ENCODE results near the gene PCDHGC3.
"Not testable (repeated sequence)": the region's sequence is repeated elsewhere in the genome, so short reads cannot be mapped to it uniquely, and the experiment has no call there.

The PCDHGC3 gene

GRCh38 chr5:141475625-141476131, at the start of gene PCDHGC3:
PCDHGC3 (plus strand) TSS chr5:141475966; CDS start chr5:141476117, 151 bp downstream.
- peak; percentile 78 for DNase-seq

GRCh38 chr5:141427783-141428426, 47.9 kb upstream of the PCDHGC3 start:
- no peak for DNase-seq

DNA sequence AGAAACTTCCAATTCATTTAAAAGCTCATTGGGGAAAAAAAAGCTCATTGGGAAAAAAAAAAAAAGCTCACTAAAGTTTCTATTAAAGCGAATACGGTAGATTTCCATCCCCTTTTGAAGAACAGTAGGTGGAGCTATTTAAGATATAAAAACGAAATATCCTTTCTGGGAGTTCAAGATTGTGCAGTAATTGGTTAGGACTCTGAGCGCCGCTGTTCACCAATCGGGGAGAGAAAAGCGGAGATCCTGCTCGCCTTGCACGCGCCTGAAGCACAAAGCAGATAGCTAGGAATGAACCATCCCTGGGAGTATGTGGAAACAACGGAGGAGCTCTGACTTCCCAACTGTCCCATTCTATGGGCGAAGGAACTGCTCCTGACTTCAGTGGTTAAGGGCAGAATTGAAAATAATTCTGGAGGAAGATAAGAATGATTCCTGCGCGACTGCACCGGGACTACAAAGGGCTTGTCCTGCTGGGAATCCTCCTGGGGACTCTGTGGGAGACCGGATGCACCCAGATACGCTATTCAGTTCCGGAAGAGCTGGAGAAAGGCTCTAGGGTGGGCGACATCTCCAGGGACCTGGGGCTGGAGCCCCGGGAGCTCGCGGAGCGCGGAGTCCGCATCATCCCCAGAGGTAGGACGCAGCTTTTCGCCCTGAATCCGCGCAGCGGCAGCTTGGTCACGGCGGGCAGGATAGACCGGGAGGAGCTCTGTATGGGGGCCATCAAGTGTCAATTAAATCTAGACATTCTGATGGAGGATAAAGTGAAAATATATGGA, 45.2 kb upstream of the PCDHGC3 start, which contains the start of gene PCDHGA12:
PCDHGA12 (plus strand) TSS at position 176 of the 782 bp plus-strand sequence; CDS start at position 429, 253 bp downstream.
- peak; percentile 50 for DNase-seq

DNA sequence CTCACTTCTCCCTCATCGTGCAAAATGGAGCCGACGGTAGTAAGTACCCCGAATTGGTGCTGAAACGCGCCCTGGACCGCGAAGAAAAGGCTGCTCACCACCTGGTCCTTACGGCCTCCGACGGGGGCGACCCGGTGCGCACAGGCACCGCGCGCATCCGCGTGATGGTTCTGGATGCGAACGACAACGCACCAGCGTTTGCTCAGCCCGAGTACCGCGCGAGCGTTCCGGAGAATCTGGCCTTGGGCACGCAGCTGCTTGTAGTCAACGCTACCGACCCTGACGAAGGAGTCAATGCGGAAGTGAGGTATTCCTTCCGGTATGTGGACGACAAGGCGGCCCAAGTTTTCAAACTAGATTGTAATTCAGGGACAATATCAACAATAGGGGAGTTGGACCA, 44.5 kb upstream of the PCDHGC3 start:
- DNase-seq, result no peak

DNA sequence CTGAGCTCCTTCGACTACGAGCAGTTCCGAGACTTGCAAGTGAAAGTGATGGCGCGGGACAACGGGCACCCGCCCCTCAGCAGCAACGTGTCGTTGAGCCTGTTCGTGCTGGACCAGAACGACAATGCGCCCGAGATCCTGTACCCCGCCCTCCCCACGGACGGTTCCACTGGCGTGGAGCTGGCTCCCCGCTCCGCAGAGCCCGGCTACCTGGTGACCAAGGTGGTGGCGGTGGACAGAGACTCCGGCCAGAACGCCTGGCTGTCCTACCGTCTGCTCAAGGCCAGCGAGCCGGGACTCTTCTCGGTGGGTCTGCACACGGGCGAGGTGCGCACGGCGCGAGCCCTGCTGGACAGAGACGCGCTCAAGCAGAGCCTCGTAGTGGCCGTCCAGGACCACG, 43.5 kb upstream of the PCDHGC3 start:
- DNase-seq, result not testable (repeated sequence)

- DNase-seq, result not testable (repeated sequence)
These were observed 43.0 kb upstream of the PCDHGC3 start for GRCh38 chr5:141432726-141433125.

DNA sequence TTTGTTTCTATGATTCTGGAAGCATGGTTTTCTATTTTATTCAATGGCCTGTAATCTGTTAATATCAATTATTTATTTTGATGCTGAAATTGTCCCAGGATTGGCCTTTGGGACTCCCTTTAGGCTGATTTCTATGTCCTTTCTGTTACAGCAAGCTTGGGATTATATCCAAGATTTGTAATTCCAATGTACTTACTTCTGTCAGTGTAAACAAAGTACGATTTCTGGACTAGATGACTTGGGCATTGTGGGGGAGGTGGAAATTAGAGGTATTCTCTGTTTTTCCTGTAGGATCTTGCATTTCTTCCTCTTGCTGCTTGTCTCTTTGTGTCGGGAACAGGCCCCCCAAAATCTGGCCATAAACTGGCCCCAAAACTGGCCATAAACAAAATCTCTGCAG, 41.8 kb upstream of the PCDHGC3 start:
- no peak for DNase-seq

DNA sequence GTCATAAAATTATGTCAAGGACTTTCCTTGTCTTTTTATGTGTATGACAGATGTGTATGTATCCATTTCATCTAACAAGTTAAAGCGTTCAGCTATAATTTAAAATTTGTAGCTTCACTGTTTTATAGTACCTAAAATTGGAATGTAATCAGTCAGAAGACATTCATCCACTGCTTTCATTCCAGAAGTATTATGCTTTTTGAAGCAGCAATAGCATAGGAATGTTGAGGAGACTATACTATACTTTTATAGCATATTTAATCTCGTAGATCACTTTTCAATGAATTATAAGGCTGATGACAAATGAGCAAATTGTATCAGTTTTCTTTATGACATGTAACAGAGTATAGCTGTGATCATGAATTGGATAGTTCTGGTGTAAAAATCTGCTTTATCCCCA, 38.5 kb upstream of the PCDHGC3 start:
- DNase-seq, result no peak

DNA sequence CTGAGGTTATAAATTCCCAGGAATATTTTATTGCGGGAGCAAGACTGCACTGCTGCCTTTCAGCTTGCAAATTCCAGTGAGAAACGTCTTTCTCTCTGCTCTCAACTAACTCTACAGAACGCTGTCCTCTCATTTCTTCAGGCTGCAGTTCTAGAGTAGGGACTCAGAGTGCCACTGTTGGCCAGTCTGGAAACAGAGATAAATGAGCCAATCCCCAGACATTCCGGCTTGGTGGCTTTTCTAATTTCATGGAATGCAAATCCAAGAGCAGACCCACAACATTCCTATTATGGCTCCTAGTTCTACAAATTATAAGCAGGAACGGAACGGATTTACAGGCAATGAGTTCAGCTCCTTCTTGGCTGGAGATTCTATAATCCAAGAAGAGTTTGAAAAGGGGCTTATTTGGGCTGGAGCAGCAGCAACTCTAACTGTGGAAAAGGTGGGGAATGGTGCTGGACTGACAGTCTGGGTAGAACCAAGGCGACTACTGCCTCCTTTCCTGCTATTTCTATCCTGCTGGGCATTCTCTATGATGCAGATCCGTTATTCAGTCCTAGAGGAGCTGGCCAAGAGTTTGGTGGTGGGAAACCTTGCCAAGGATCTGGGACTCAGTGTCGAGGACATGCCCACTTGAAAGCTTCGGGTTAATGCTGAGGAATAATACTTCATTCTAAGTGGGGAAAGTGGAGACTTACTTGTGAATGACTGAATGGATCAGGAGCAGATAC, 36.2 kb upstream of the PCDHGC3 start:
- DNase-seq, result no peak

- no peak for DNase-seq
These were observed 35.4 kb upstream of the PCDHGC3 start for GRCh38 chr5:141440341-141440740.

DNA sequence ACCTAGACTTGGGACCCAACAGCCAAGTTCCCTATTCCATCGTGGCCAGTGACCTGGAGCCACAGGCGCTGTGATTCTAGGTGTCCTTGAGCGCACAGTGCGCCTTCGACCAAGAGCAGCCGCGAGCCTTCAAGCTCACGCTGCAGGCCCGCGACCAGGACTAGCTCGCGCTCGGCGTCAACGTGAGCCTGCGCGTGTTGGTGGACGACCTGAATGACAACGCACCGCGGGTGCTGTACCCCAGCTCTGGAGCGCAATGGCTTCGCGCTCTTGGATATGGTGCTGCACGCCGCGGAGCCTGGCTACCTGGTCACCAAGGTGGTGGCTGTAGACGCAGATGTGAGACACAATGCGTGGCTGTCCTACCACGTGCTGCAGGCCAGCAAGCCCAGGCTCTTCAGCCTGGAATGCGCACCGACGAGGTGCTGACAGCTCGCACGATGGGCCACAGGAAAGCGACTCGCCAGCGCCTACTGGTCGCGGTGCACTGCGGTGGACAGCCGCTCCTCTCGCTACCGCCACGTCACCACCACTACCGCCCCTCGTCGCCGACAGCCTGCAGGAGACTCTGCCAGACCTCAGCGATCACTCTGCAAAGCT, 34.1 kb upstream of the PCDHGC3 start:
- no peak for DNase-seq

- no peak for DNase-seq
These were observed 10.4 kb upstream of the PCDHGC3 start for GRCh38 chr5:141465351-141465750.

DNA sequence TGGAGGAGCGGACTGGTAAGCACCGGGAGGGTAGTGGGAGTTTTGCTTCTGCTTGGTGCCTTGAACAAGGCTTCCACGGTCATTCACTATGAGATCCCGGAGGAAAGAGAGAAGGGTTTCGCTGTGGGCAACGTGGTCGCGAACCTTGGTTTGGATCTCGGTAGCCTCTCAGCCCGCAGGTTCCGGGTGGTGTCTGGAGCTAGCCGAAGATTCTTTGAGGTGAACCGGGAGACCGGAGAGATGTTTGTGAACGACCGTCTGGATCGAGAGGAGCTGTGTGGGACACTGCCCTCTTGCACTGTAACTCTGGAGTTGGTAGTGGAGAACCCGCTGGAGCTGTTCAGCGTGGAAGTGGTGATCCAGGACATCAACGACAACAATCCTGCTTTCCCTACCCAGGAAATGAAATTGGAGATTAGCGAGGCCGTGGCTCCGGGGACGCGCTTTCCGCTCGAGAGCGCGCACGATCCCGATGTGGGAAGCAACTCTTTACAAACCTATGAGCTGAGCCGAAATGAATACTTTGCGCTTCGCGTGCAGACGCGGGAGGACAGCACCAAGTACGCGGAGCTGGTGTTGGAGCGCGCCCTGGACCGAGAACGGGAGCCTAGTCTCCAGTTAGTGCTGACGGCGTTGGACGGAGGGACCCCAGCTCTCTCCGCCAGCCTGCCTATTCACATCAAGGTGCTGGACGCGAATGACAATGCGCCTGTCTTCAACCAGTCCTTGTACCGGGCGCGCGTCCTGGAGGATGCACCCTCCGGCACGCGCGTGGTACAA, 556 bp downstream of the PCDHGC3 start:
- DNase-seq, result peak; percentile 30

GRCh38 chr5:141477044-141477575, 1.3 kb downstream of the PCDHGC3 start:
- DNase-seq, result no peak

- DNase-seq, result no peak
These were observed 2.0 kb downstream of the PCDHGC3 start for GRCh38 chr5:141477815-141478214.

DNA sequence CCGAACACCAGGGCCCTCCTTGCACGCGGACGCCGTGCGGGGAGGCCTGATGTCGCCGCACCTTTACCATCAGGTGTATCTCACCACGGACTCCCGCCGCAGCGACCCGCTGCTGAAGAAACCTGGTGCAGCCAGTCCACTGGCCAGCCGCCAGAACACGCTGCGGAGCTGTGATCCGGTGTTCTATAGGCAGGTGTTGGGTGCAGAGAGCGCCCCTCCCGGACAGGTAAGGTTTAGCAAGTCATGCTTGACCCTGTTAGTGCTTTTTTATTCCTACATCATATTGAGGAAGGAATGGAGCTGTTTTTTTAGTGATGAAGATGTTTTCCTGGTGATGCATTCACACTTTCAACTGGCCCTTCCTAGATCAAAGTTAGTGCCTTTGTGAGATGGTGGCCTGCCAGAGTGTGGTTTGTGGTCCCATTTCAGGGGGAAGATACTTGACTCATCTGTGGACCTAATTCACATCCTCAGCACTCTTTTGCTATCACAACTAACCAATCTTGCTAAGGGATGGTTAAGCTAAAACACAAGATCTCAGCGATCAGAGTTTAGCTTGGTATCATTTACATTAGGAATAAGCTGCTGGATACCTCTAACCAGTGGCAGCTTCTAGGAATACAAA, 2.7 kb downstream of the PCDHGC3 start:
- DNase-seq, result no peak

GRCh38 chr5:141479776-141480175, 4.0 kb downstream of the PCDHGC3 start:
- no peak for DNase-seq

GRCh38 chr5:141483902-141484301, 8.1 kb downstream of the PCDHGC3 start:
- DNase-seq, result no peak

DNA sequence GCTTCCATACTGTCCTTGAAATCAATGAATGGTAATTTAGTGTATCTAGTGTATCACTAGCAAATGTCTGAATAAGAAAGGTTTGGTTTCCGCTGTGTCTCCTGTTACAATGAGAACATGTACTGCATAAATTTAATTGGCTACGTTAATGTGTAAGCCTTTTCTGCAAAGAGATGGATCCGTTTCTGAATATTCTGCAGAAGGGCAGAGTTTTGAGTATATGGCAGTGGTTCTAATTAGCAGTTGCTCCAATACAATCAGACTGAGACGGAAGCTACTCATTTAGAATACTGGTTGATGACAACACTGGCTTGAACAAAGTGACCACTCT, 8.5 kb downstream of the PCDHGC3 start:
- no peak for DNase-seq

- peak; percentile 45 for DNase-seq
These were observed 9.0 kb downstream of the PCDHGC3 start, which contains the start of gene PCDHGC4 for GRCh38 chr5:141484641-141485311. PCDHGC4 (plus strand) TSS chr5:141485030; CDS start chr5:141485174, 144 bp downstream.
